ENCODE results near the gene GGA1. TPM values are rescaled to one million over a fixed set of nuclear protein-coding genes. Genes with fewer than 3 reads are reported as not detected.

Gene GGA1
- total RNA-seq, 2 donors from 2014 or later = 56.9 to 73.3 TPM

- DNase-seq (no peak), ATAC-seq (no peak)
- intact Hi-C loops (cut with DNase I, micrococcal nuclease) = loop anchor here in 1 of 2 donors (5.0 kb wide), 1 partner anchor 57 kb away; no protein-coding TSS in a partner anchor
These were observed 16.2 kb downstream of the GGA1 start for GRCh38 chr22:37624876-37625275.

GRCh38 chr22:37625737-37626136 is 17.1 kb downstream of the GGA1 start:
- intact Hi-C loops (cut with DNase I, micrococcal nuclease) = no loop called here
- no peak for ATAC-seq
- no peak for DNase-seq

- DNase-seq (peak; percentile 53 to 79), ATAC-seq (no peak)
- intact Hi-C loops (cut with DNase I, micrococcal nuclease) = no loop called here
These were observed 17.5 kb downstream of the GGA1 start for GRCh38 chr22:37626144-37626543.

- intact Hi-C loops (cut with DNase I, micrococcal nuclease) = no loop called here
- DNase-seq = no peak
- ATAC-seq = peak; percentile 30
These were observed 18.0 kb downstream of the GGA1 start for GRCh38 chr22:37626556-37627075.

GRCh38 chr22:37627121-37627520 is 18.5 kb downstream of the GGA1 start:
- intact Hi-C loops (cut with DNase I, micrococcal nuclease) = no loop called here

GRCh38 chr22:37627545-37627944 is 18.9 kb downstream of the GGA1 start:
- ATAC-seq (peak; percentile 27), DNase-seq (peak in 1 of 2 donors; percentile 59)
- intact Hi-C loops (cut with DNase I, micrococcal nuclease) = no loop called here

More at GRCh38 chr22:37627121-37627520, 18.5 kb downstream of the GGA1 start:
- DNase-seq (no peak), ATAC-seq (no peak)

GRCh38 chr22:37628830-37629229 is 20.2 kb downstream of the GGA1 start:
- DNase-seq (no peak), ATAC-seq (no peak)
- intact Hi-C loops (cut with DNase I, micrococcal nuclease) = no loop called here

- intact Hi-C loops (cut with DNase I, micrococcal nuclease) = no loop called here
- ATAC-seq (no peak), DNase-seq (no peak)
These were observed 21.3 kb downstream of the GGA1 start for GRCh38 chr22:37629928-37630327.

GRCh38 chr22:37630839-37631435 is 22.3 kb downstream of the GGA1 start:
- intact Hi-C loops (cut with DNase I, micrococcal nuclease) = no loop called here
- no peak for ATAC-seq
- DNase-seq = no peak

GRCh38 chr22:37631448-37632173 is 23.0 kb downstream of the GGA1 start:
- no peak for DNase-seq
- intact Hi-C loops (cut with DNase I, micrococcal nuclease) = no loop called here

GRCh38 chr22:37632174-37633088 is 23.8 kb downstream of the GGA1 start:
- DNase-seq (no peak), ATAC-seq (no peak)
- intact Hi-C loops (cut with DNase I, micrococcal nuclease) = no loop called here

More at GRCh38 chr22:37631448-37632173, 23.0 kb downstream of the GGA1 start:
- ATAC-seq = no peak

GRCh38 chr22:37633089-37633624 is 24.5 kb downstream of the GGA1 start:
- intact Hi-C loops (cut with DNase I, micrococcal nuclease) = no loop called here
- DNase-seq (no peak), ATAC-seq (no peak)

- DNase-seq = peak; percentile 80 to 84
- intact Hi-C loops (cut with DNase I, micrococcal nuclease) = no loop called here
- no peak for ATAC-seq
These were observed 25.2 kb downstream of the GGA1 start for GRCh38 chr22:37633625-37634416.

- ATAC-seq (no peak), DNase-seq (no peak)
- intact Hi-C loops (cut with DNase I, micrococcal nuclease) = no loop called here
These were observed 25.8 kb downstream of the GGA1 start for GRCh38 chr22:37634417-37634924.

- DNase-seq (no peak), ATAC-seq (no peak)
- intact Hi-C loops (cut with DNase I, micrococcal nuclease) = no loop called here
These were observed 26.5 kb downstream of the GGA1 start for GRCh38 chr22:37635157-37635556.

GRCh38 chr22:37636186-37636948 is 27.7 kb downstream of the GGA1 start:
- ATAC-seq = no peak
- DNase-seq = no peak
- intact Hi-C loops (cut with DNase I, micrococcal nuclease) = no loop called here

GRCh38 chr22:37636949-37637273 is 28.3 kb downstream of the GGA1 start:
- ATAC-seq (no peak), DNase-seq (no peak)
- intact Hi-C loops (cut with DNase I, micrococcal nuclease) = no loop called here
